HG03280 (cell line): ENCODE results near the gene TRAPPC5.

Experiments
- ATAC-seq: cut with Tn5 transposase; IDR thresholded peaks from one replicate; pipeline ENCODE4 v1.9.1; 2021; ENCODE audit warnings: mild to moderate bottlenecking, moderate library complexity; ENCODE audit not compliant: unreplicated experiment

Gene TRAPPC5

GRCh38 chr19:7699003-7699402 lies 18.4 kb downstream of the TRAPPC5 start:
- ATAC-seq = no peak

GRCh38 chr19:7699417-7700401 lies 19.1 kb downstream of the TRAPPC5 start:
- no peak for ATAC-seq

- ATAC-seq = no peak
Observed at GRCh38 chr19:7701049-7701653, 20.5 kb downstream of the TRAPPC5 start.

GRCh38 chr19:7701654-7702457 lies 21.2 kb downstream of the TRAPPC5 start, which contains the start of gene FCER2:
FCER2 (minus strand) TSS chr19:7702131; CDS start chr19:7699760, 2,371 bp downstream.
- peak; percentile 41 for ATAC-seq

- no peak for ATAC-seq
Observed at GRCh38 chr19:7703332-7703731, 22.7 kb downstream of the TRAPPC5 start.

GRCh38 chr19:7704280-7705060 lies 23.8 kb downstream of the TRAPPC5 start:
- no peak for ATAC-seq

GRCh38 chr19:7705387-7706187 lies 25.0 kb downstream of the TRAPPC5 start:
- peak; percentile 42 for ATAC-seq

GRCh38 chr19:7706188-7706954 lies 25.7 kb downstream of the TRAPPC5 start:
- no peak for ATAC-seq

GRCh38 chr19:7706955-7707456 lies 26.4 kb downstream of the TRAPPC5 start:
- ATAC-seq = no peak

GRCh38 chr19:7709932-7710460 lies 29.4 kb downstream of the TRAPPC5 start:
- no peak for ATAC-seq

GRCh38 chr19:7710616-7711015 lies 30.0 kb downstream of the TRAPPC5 start:
- ATAC-seq = no peak

- ATAC-seq = no peak
Observed at GRCh38 chr19:7715671-7716070, 35.0 kb downstream of the TRAPPC5 start.

- ATAC-seq = no peak
Observed at GRCh38 chr19:7716762-7717161, 36.1 kb downstream of the TRAPPC5 start.

GRCh38 chr19:7718668-7719067 lies 38.0 kb downstream of the TRAPPC5 start:
- no peak for ATAC-seq

GRCh38 chr19:7720351-7720750 lies 39.7 kb downstream of the TRAPPC5 start:
- ATAC-seq = no peak

GRCh38 chr19:7722231-7722651 lies 41.6 kb downstream of the TRAPPC5 start:
- no peak for ATAC-seq

GRCh38 chr19:7725791-7726190 lies 45.2 kb downstream of the TRAPPC5 start:
- ATAC-seq = no peak

- ATAC-seq = no peak
Observed at GRCh38 chr19:7729211-7729610, 48.6 kb downstream of the TRAPPC5 start.
